Thymus (tissue), 11 donors: Measurements from ENCODE around the gene ZNF146. TPM values are rescaled to one million over a fixed set of nuclear protein-coding genes. Genes with fewer than 3 reads are reported as not detected.
"Not testable (repeated sequence)": the region's sequence is repeated elsewhere in the genome, so short reads cannot be mapped to it uniquely, and the experiment has no call there.

Experiments used
- DNase-seq, 9 donors: peaks; one replicate each; pipeline ENCODE4 v3.0.0-alpha.2; 2013; ENCODE audit warnings: low spot score in 9 of 9, low read depth in 6 of 9, missing footprints in 1 of 9
- H3K27ac ChIP-seq, 2 donors: one replicate each; pipeline ENCODE4 v1.5.1; 2013; ENCODE audit warnings: control low read depth in 1 of 2, low read depth in 1 of 2, low read length in 1 of 2, mild to moderate bottlenecking in 1 of 2, moderate library complexity in 1 of 2
- H3K27me3 ChIP-seq, 2 donors: one replicate each; pipeline ENCODE4 v1.5.1; 2013; ENCODE audit warnings: low read length in 1 of 2; ENCODE audit not compliant: control insufficient read depth in 2 of 2, insufficient read depth in 1 of 2
- H3K36me3 ChIP-seq, 2 donors: one replicate each; pipeline ENCODE4 v1.5.1; 2013; ENCODE audit warnings: low read length in 1 of 2, mild to moderate bottlenecking in 1 of 2, moderate library complexity in 1 of 2; ENCODE audit not compliant: control insufficient read depth in 2 of 2, insufficient read depth in 2 of 2
- H3K4me1 ChIP-seq, 2 donors: one replicate each; pipeline ENCODE4 v1.5.1; 2013; ENCODE audit warnings: low read length in 2 of 2; ENCODE audit not compliant: control insufficient read depth in 2 of 2, insufficient read depth in 2 of 2
- H3K4me3 ChIP-seq, 2 donors: one replicate each; pipeline ENCODE4 v1.5.1; 2013; ENCODE audit warnings: low read length in 2 of 2, control low read depth in 1 of 2, mild to moderate bottlenecking in 1 of 2
- H3K9me3 ChIP-seq, 2 donors: one replicate each; pipeline ENCODE4 v1.5.1; 2013; ENCODE audit warnings: low read length in 1 of 2, mild to moderate bottlenecking in 1 of 2; ENCODE audit not compliant: control insufficient read depth in 2 of 2, insufficient read depth in 1 of 2
- WGBS: extraction: QIAGEN DNeasy Blood & Tissue Kit; methylation state at CpG from one replicate; pipeline ENCODE4 v1.1.7; 2013; 5-methylcytosine and 5-hydroxymethylcytosine counted together
- polyA plus RNA-seq: library from polyadenylated mRNA; stranded (reverse); fragments of 200-250 nt; gene quantifications from one replicate; pipeline ENCODE4 v1.2.3, GENCODE V29; 2013
- total RNA-seq: library from RNA; stranded (reverse); fragments of 120-200 nt; gene quantifications from one replicate; pipeline ENCODE4 v1.2.4, GENCODE V29; 2013
- donor health status: healthy.

Gene ZNF146
- total and polyA plus RNA-seq, 2 donors = 41.4 to 74.7 TPM

GRCh38 chr19:36186722-36187121 lies 28.2 kb upstream of the ZNF146 start:
- not testable (repeated sequence) for H3K4me1 ChIP-seq, H3K36me3 ChIP-seq, H3K4me3 ChIP-seq, H3K9me3 ChIP-seq, H3K27me3 ChIP-seq, H3K27ac ChIP-seq, DNase-seq
- 97% methylated on average over 5 of the region's 5 CpGs for WGBS

- H3K27me3 ChIP-seq = no peaks in the 10 kb centered on the region
- WGBS = over 99% methylated on average over 2 of the region's 2 CpGs
- H3K36me3 ChIP-seq = peaks cover 0 to 5% of the 10 kb centered on the region in 2 donors
Observed at GRCh38 chr19:36196249-36196648, 18.7 kb upstream of the ZNF146 start.

DNA sequence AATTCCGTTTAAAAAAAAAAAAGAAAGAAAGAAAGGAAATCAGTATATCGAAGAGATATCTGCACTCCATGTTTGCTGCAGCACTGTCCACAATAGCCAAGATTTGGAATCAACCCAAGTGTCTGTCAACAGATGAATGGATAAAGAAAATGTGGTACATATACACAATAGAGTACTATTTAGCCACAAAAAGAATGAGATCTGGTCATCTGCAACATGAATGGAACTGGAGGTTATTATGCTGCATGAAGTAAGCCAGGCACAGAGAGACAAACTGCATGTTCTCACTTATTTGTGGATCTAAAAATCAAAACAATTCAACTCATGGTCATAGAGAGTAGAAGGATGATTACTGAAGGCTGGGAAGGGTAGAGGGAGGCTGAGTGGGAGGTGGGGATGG lies 16.8 kb upstream of the ZNF146 start:
- no peak for DNase-seq
- no peaks in the 10 kb centered on the region for H3K4me1 ChIP-seq
- peaks cover 0 to 9% of the 10 kb centered on the region in 2 donors for H3K36me3 ChIP-seq
- 97% methylated on average over 2 of the region's 2 CpGs for WGBS
- no peak overlapping the region for H3K27ac ChIP-seq
- H3K4me3 ChIP-seq = no peak overlapping the region
- no peaks in the 10 kb centered on the region for H3K27me3 ChIP-seq
- no peaks in the 10 kb centered on the region for H3K9me3 ChIP-seq

More at GRCh38 chr19:36196249-36196648, 18.7 kb upstream of the ZNF146 start:
- no peaks in the 10 kb centered on the region for H3K4me1 ChIP-seq
- no peaks in the 10 kb centered on the region for H3K9me3 ChIP-seq
- H3K4me3 ChIP-seq = no peak overlapping the region
- H3K27ac ChIP-seq = no peak overlapping the region
- no peak for DNase-seq

- Histone ChIP-seq H3K36me3 (peaks cover 0 to 8% of the 10 kb centered on the region in 2 donors), H3K4me3 (no peak overlapping the region), H3K27ac (no peak overlapping the region), H3K9me3 (no peaks in the 10 kb centered on the region), H3K4me1 (no peaks in the 10 kb centered on the region), H3K27me3 (no peaks in the 10 kb centered on the region)
- WGBS = 97% methylated on average over 6 of the region's 6 CpGs
- DNase-seq = no peak
Observed at GRCh38 chr19:36201684-36202083, 13.2 kb upstream of the ZNF146 start.

DNA sequence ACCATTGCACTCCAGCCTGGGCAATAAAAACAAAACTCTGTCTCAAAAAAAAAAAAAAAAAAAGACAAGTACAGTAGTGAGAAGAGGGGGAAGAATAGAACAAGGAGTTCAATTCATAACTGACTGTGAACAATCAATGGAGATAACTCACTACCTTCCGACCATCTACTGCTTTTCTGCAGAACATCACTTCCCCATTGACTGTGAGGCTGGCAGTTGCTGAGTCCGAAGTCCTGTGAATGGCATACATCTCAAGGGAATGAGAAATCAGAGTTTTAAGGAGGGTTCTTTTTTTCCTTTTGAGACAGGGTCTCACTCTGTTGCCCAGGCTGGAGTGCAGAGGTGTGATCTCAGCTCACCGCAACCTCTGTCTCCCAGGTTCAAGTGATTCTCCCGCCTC lies 11.6 kb upstream of the ZNF146 start:
- no peaks in the 10 kb centered on the region for H3K4me1 ChIP-seq
- no peak for DNase-seq
- H3K4me3 ChIP-seq = no peak overlapping the region
- H3K36me3 ChIP-seq = peaks cover 0 to 8% of the 10 kb centered on the region in 2 donors
- H3K27me3 ChIP-seq = no peaks in the 10 kb centered on the region
- H3K27ac ChIP-seq = no peak overlapping the region
- no peaks in the 10 kb centered on the region for H3K9me3 ChIP-seq
- WGBS = 97% methylated on average over 4 of the region's 4 CpGs

DNA sequence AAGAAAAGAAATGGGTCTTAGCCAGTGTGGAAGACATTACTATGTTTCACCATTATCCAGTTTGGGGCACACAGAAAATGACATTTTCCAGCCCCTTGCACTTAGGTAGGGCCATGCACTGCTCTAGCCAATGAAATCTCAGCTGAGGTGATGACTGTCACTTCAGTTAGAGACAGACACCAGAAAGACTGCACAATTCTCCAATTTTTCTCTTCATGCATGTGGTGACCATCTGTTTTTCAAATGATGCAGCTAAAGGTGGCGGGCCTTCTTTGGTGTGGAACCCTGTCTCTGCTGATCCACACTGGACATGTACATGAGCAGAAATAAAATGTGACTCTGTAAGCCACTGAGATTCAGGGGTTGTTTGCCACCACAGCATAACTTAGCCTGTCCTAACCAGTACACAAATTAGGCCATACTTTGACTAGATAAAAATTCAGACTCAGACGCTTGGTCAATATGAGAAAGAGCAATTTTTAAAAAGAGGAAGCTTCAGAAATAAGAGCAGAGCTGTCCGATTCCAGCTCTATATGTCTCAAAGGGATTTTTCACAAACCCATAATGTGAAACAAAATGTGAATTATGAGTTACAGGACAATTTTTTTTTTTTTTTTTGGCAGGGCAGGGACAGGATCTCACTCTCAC lies 7.2 kb upstream of the ZNF146 start:
- 95% methylated on average over 3 of the region's 3 CpGs for WGBS
- H3K27me3 ChIP-seq = no peaks in the 10 kb centered on the region
- H3K36me3 ChIP-seq = peaks cover 0 to 4% of the 10 kb centered on the region in 2 donors
- H3K4me1 ChIP-seq = no peaks in the 10 kb centered on the region
- no peak overlapping the region for H3K27ac ChIP-seq
- DNase-seq = no peak
- H3K9me3 ChIP-seq = no peaks in the 10 kb centered on the region
- H3K4me3 ChIP-seq = no peak overlapping the region

GRCh38 chr19:36209372-36209771 lies 5.5 kb upstream of the ZNF146 start:
- Histone ChIP-seq H3K27ac (no peak overlapping the region), H3K36me3 (peaks cover 0 to 4% of the 10 kb centered on the region in 2 donors)
- DNase-seq = no peak

GRCh38 chr19:36210497-36210896 lies 4.4 kb upstream of the ZNF146 start:
- Histone ChIP-seq H3K4me3 (no peak overlapping the region), H3K36me3 (peaks cover 0 to 4% of the 10 kb centered on the region in 2 donors), H3K27me3 (no peaks in the 10 kb centered on the region), H3K27ac (no peak overlapping the region), H3K4me1 (peaks cover 4 to 7% of the 10 kb centered on the region in 2 donors), H3K9me3 (no peaks in the 10 kb centered on the region)
- DNase-seq = no peak
- WGBS = 96% methylated on average over 8 of the region's 8 CpGs

More at GRCh38 chr19:36209372-36209771, 5.5 kb upstream of the ZNF146 start:
- WGBS = 98% methylated on average over 7 of the region's 7 CpGs
- Histone ChIP-seq H3K4me1 (peaks cover 4 to 7% of the 10 kb centered on the region in 2 donors), H3K9me3 (no peaks in the 10 kb centered on the region), H3K4me3 (no peak overlapping the region), H3K27me3 (no peaks in the 10 kb centered on the region)

DNA sequence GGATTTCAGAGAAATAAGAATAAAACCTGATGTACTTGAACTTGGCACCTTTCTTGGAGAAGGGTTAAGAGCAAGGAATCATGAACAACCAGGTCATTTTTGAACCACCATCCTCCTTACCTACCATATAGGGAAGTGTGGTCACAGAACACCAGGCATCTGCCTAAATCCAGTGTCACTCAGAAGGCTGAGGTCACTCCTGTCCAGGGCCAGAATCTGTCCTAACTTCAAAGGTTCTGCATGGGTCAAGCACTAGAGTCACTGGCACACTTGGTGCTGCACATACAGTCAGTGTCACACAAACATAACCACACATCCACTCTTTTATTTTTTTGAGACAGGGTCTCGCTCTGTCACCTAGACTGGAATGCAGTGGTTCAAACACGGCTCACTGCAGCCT lies 2.0 kb upstream of the ZNF146 start:
- Histone ChIP-seq H3K36me3 (no peaks in the 10 kb centered on the region), H3K9me3 (no peaks in the 10 kb centered on the region), H3K27ac (no peak overlapping the region), H3K4me1 (peaks cover 4 to 10% of the 10 kb centered on the region in 2 donors), H3K4me3 (no peak overlapping the region), H3K27me3 (no peaks in the 10 kb centered on the region)
- 98% methylated on average over 2 of the region's 2 CpGs for WGBS
- DNase-seq = no peak
